NCI-H774 (cell line): ENCODE measurements around the gene PI4K2B.
"Not testable (repeated sequence)": the region's sequence is repeated elsewhere in the genome, so short reads cannot be mapped to it uniquely, and the experiment has no call there.

ENCODE experiments used
- DNase-seq: peaks from one replicate; lab custom pipeline; 2025; lab: John Stamatoyannopoulos, UW

The PI4K2B gene

DNA sequence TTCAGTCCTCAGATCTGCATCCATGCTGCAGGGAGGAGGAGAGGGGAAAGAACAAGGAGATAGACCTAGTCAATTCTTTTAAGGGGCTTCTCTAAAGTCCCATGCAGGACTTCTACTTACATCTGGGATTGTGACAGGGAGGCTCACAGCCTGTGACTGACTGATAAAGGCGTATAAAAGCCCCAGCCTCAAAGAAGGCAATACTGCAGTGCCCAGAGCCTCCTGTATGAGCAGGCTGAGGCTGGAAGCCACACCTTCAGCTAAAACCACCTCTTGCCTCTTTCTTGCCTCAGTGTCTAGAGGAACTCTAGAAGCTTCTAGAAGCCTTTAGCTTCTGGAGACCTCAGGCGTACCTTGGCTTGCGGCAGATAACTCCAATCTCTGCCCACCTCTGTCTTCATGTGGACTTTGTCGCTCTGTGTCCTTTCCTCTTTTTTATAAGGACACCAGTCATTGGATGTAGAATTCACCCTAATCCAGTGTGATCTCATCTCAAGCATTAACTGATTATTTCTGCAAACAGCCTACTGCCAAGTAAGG, 72.8 kb downstream of the PI4K2B start:
- DNase-seq = no peak

DNA sequence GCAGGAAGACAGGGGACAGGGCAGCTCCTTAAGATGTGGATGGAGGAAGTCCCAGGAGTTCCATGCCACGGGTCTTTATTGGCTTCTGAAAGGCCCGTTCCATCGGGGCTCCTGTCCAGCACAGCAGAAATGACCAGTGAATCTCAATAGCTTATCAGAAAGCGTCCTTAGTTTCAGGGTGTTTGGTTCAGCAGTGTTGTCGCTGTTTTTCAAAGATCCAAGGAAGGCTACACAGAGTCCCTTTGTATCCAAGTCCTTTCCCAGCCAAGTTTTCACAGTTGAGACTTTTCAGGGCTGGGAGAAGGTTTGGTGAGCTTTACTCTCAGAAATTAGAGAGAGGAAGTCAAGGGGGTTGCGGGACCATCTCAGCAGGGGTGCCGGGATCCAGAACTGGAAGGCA, 73.8 kb downstream of the PI4K2B start:
- DNase-seq = no peak

DNA sequence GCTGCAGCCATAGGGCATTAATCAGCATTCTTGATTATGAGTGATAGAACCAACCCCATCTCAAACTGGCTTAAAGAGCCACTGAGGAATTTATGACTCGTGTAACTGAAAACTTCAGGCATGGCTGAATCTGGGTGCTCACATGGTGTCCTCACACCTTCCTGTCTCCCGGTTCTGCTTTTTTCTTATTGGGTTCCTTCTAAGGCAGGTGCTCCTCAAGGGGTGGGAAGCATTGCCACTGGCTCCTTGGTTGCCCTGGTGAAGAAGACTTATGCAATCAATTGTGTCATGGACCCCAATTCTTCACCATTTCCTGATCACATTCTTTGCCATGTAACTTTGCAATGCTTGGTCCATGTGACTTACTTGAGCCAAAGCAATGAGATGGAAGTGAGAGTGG, 74.5 kb downstream of the PI4K2B start:
- DNase-seq = no peak

DNA sequence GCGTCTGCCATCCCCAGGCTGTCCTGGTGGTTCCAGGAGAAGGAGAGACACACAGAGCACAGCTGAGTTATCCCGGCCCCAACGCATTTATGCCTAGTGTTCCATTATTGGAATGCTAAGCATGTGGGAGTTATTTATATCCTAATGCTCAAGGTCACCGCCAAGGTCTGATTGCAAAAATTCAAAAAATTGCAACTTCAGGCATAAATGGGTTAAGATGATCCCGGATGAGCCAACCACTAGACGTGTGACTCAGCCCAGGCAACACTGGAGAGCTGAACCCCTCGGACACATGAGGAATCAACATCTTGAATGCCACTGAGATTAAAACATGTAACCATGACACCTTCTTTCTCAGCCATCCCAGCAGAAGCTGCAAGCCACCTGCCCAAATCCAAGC, 74.9 kb downstream of the PI4K2B start:
- DNase-seq = no peak

DNA sequence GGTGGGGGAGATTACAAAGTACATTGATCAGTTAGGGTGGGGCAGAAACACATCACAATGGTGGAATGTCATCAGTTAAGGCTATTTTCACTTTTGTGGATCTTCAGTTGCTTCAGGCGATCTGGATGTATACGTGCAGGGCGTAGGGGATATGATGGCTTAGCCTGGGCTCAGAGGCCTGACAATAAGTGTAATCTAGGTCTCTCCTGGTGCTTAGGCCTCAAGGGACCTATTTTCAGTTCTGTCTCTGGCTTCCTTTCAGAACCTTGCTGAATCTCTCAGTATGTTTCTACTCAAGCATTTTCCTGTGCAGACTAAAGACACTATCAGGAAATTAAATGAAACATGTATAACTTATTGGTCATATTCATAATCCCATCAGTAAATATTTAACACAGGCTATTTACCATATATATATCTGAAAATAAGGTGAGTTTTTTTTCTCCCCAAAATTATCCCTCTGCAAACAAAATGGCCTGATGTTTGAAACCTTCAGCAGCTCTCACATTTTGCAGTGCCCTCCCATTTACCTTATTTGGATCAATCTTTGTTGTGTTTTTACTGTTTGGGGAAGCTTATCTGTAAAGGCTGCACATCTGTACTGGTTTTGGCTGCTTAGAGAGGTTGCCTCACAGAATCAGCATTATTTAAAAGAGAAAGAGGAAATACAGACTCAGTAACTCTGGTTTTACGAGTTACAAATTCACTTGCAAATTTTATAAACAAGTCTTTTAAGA, 76.4 kb downstream of the PI4K2B start:
- DNase-seq = no peak

DNA sequence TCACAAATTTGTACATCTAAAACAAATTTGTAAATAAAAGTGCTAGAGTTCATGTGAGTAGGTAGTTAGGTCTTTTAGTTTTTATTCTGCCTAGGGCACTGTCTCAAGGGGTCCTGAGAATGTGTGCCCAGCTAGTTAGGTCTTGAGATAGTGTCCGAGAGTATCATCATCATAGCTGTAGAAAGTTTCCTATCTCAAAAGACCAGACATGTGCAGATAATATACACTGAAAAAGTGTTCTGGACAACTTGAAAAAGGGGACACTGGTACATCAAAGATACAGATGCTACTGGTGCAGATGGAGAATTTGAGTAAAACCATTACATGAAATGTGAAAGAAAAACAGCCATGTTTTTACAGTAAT, 77.0 kb downstream of the PI4K2B start:
- DNase-seq = no peak

DNA sequence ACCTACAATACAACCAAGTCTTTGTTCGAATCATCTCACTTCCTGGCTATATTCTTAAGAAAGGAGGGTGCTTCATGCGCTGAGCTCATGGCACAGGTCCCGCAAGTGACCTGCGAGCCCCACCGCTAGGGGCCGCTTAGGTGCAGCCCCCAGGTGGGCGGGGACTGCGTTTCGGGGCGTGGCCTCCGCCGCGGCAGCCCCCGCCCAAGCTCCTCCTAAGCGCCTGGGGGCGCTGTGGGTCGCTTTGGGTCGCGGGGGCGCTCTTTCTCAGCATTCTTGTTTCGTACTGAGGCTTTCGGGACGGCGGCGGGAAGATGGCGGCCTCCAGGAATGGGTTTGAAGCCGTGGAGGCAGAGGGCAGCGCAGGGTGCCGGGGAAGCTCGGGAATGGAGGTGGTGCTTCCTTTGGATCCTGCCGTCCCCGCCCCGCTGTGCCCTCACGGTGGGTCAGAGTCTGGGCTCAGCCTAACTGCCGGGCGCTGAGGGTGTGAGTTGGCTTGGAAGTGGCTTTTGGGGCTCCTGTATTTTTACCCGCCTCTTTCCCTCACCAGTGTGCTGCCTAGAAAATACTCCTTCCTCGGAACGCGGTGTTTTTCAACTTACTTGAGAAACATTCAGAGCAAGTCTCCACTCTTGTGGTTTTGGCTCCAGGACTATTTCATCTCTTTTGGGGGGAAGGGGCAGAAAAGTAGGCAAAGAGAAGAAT, 78.8 kb downstream of the PI4K2B start, which contains the start of gene ZCCHC4:
Gene ZCCHC4, plus strand, starts transcription at position 279 of the 705 bp plus-strand sequence. Its CDS starts 36 bp downstream, at position 315.
- DNase-seq = peak; percentile 90

DNA sequence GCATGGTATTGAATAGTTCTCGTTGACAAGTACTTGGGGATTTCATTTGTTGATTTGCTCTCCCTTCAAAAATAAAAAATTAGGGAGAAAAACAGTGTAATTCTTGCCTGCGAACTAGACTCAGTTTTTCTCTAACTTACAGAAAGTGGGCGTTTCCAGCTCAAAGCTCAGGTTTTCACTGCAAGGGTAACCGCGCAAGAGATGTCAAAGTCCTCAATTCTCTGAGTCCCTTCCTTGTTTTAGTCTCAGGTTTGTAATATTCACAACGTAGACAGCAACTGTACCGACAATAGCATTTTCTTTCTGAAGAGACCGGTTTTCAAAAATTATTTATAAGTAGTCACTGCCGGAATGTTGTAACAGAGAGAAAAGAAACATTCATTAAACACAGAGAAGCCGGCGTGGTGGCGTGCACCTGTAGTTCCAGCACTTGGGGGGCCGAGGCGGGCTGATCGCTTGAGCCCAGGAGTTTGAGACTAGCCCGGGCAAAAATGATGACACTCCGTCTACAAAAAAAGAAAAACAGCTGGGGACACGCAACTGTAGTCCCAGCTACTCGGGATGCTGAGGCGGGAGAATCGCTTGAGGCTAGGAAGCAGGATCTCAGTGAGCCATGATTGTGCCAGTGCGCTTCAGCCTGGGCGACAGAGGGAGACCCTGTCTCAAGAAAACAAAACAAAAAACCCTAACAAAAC, 79.5 kb downstream of the PI4K2B start:
- DNase-seq = no peak

DNA sequence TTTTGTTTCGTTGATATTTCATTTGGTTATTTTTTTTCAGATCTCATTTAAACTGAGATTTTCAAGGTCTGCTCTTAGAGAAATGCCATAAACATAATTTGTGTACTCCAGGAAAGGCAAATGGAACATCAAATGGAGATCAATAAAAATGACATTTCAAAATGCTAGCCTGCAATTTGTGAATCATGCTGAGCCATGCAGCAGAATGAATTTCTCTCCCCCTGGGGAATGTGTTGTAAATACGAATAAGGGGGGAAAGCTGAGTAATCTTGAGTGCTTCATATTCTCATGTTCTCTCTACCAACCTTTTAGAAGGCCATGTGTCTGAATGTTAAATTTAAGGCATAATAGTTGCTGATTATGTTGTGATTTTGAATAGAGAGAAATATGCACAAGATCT, 86.5 kb downstream of the PI4K2B start:
- no peak for DNase-seq

DNA sequence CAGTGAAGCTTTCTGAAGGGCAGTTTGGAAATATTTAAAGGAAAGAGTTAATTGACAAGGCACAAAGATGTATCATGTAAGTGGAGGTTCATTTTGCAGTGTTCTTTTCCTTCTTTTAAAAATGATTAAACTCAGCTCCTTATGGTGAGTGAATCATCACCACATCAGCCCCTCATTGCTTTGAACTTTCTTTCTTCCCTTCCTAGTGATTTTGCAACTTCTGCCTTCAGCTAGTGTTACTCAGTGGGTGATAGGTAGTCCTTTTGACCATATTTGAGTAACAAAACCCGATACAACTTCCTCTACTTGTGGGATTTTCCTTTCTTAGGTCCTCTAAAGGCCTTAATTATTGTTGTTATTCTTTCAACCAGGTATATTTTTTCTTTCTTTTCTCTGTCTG, 86.9 kb downstream of the PI4K2B start:
- DNase-seq = no peak

DNA sequence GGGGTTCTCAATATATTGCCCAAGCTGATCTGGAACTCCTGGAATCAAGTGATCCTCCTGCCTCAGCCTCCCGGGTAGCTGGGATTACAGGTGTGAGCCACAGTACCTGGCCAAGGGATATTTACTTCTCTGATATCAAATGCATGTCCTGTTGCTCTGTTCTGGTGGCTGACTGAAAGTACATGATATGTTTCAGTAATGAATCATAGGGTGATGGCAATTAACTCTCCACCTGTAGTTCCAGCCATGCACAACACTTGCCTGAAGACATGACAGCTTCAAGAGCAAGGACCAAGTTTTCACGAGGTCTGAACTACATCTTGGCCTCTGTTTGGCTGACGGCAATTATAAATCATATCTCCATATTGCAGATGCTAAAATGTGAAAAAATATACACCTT, 87.9 kb downstream of the PI4K2B start:
- DNase-seq = no peak

DNA sequence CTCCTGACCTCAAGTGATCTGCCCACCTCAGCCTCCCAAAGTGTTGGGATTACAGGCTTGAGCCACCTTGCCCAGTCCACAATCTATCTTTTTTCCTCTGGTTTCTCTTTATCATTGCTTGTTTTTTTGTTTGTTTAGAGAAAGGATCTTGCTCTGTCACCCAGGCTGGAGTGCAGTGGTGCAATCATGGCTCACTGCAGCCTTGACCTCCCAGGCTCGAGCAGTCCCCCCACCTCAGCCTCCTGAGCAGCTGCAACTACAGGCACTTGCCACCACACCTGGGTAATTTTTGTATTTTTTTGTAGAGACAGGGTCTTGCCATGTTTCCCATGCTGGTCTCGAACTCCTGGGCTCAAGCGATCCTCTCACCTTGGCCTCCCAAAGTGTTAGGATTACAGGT, 94.6 kb downstream of the PI4K2B start:
- DNase-seq = not testable (repeated sequence)
